Measurements from ENCODE around the gene CADPS. TPM values are rescaled to one million over a fixed set of nuclear protein-coding genes. Genes with fewer than 3 reads are reported as not detected.

CADPS gene
- total and polyA plus RNA-seq, 2 of the 4 experiments (the other 2 are of a cell fraction) = not detected

DNA sequence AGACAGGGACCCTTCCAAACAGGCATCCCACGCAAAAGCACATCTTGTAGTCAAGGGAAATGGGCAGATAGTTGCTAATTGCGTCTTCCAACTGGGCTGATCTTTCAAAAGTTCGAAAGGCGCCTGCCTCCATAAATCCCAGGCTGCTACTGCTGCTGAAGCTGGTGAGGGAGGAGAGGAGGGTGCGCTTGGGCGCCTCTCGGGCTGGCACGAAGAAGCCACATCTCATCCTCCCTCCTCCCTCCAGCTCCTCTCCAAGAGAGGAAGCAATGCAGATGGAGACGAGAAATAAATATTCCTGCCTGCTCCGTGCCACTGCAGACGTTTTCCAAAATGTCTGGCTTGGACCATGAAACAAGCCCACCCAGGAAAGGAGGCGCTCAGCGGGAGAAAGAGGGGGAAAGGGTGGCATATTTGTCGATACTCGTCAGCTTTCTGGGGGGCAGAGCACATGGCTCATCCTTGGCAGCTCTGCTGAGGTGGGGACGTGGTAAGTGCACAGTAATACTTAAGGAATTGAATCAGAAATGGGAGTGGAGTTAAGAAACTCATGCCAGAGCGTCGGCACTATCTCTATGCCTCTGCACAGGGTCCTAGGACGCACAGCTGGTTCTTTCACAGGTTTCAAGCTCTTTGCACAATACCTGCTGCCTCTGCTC is 413.0 kb downstream of the CADPS start:
- H3K4me1 ChIP-seq (ENCODE audit: control insufficient read depth, insufficient read depth, low read length) = no peaks in the 10 kb centered on the region
- no CpG with 5 or more reads among the region's 19 CpGs for WGBS, 2 experiments (ENCODE audit: extremely low coverage in 2 of 2, insufficient read length in 1 of 2)
- no peak overlapping the region for H3K56ac ChIP-seq (ENCODE audit: extremely low read depth, insufficient read depth, low read length)

More for the DNA sequence above, 413.0 kb downstream of the CADPS start:
- ChIA-PET POLR2A (ENCODE audit: unreplicated experiment) (no interaction called here), CTCF (no interaction called here)
- no peak overlapping the region for H2AK9ac ChIP-seq (replicated peaks; ENCODE audit: low read depth, low read length, poor library complexity)
- no peaks in the 10 kb centered on the region for H3K9me1 ChIP-seq (ENCODE audit: insufficient read depth, low read length)
- H2BK15ac ChIP-seq (ENCODE audit: low read depth, low read length) = no peak overlapping the region
- no peaks in the 10 kb centered on the region for H4K20me1 ChIP-seq (ENCODE audit: insufficient read depth, low read length)
- TF ChIP-seq POLR2A (IDR thresholded peaks at IDR 0.05; ENCODE audit: low read depth, low read length) (no peak), RFX5 (IDR thresholded peaks at IDR 0.05; ENCODE audit: low read depth, low read length) (no peak), CEBPB (IDR thresholded peaks at IDR 0.05; ENCODE audit: low read depth, low read length) (no peak), FOS (IDR thresholded peaks at IDR 0.05; ENCODE audit: low read depth, low read length) (no peak), NFE2L2 (IDR thresholded peaks at IDR 0.05; ENCODE audit: low read depth, low read length) (no peak), RAD21 (IDR thresholded peaks at IDR 0.05; ENCODE audit: low read length) (no peak), MAFK (IDR thresholded peaks at IDR 0.05; ENCODE audit: low read depth, low read length) (no peak), MXI1 (IDR thresholded peaks at IDR 0.05; ENCODE audit: borderline replicate concordance, low read depth, low read length) (no peak), MAZ (IDR thresholded peaks at IDR 0.05; ENCODE audit: borderline replicate concordance, low read depth, low read length) (no peak)
- TF ChIP-seq, protein P1, sequence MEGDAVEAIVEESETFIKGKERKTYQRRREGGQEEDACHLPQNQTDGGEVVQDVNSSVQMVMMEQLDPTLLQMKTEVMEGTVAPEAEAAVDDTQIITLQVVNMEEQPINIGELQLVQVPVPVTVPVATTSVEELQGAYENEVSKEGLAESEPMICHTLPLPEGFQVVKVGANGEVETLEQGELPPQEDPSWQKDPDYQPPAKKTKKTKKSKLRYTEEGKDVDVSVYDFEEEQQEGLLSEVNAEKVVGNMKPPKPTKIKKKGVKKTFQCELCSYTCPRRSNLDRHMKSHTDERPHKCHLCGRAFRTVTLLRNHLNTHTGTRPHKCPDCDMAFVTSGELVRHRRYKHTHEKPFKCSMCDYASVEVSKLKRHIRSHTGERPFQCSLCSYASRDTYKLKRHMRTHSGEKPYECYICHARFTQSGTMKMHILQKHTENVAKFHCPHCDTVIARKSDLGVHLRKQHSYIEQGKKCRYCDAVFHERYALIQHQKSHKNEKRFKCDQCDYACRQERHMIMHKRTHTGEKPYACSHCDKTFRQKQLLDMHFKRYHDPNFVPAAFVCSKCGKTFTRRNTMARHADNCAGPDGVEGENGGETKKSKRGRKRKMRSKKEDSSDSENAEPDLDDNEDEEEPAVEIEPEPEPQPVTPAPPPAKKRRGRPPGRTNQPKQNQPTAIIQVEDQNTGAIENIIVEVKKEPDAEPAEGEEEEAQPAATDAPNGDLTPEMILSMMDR (conservative IDR thresholded peaks at IDR 0.05; ENCODE audit: low read depth, low read length) = no peak
- TF ChIP-seq, protein P2, sequence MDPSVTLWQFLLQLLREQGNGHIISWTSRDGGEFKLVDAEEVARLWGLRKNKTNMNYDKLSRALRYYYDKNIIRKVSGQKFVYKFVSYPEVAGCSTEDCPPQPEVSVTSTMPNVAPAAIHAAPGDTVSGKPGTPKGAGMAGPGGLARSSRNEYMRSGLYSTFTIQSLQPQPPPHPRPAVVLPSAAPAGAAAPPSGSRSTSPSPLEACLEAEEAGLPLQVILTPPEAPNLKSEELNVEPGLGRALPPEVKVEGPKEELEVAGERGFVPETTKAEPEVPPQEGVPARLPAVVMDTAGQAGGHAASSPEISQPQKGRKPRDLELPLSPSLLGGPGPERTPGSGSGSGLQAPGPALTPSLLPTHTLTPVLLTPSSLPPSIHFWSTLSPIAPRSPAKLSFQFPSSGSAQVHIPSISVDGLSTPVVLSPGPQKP (IDR thresholded peaks at IDR 0.05; ENCODE audit: borderline replicate concordance, low read depth, low read length) = no peak
- H3K18ac ChIP-seq (ENCODE audit: low read depth, low read length) = no peak overlapping the region
- H3K9me3 ChIP-seq (ENCODE audit: control insufficient read depth, insufficient read depth, low read length) = no peaks in the 10 kb centered on the region
- H3K4ac ChIP-seq (ENCODE audit: low read depth, low read length) = no peak overlapping the region
- H2BK5ac ChIP-seq (ENCODE audit: low read depth, low read length, poor library complexity, severe bottlenecking) = no peak overlapping the region
- no peak overlapping the region for H2BK20ac ChIP-seq (ENCODE audit: low read depth, low read length)
- DNase-seq (no peak), ATAC-seq (ENCODE audit: low read depth) (no peak)
- no peaks in the 10 kb centered on the region for H3K79me1 ChIP-seq (ENCODE audit: low read depth in 1 of 2, low read length in 2 of 2)
- H3K27me3 ChIP-seq (ENCODE audit: control insufficient read depth, insufficient read depth, low read length) = peaks cover 7% of the 10 kb centered on the region; the same call in 1 of the 2 replicates
- H3K9ac ChIP-seq (ENCODE audit: low read depth, low read length) = no peak overlapping the region
- H2BK120ac ChIP-seq (ENCODE audit: low read depth, low read length) = no peak overlapping the region
- no peak overlapping the region for H3K4me2 ChIP-seq (ENCODE audit: low read depth, low read length)
- intact Hi-C loops (cut with micrococcal nuclease) = no loop called here
- no peak overlapping the region for H2AFZ ChIP-seq (replicated peaks; ENCODE audit: low read length, poor library complexity)
- H4K8ac ChIP-seq (ENCODE audit: low read depth in 2 of 2, low read length in 2 of 2) = no peak overlapping the region
- no peak overlapping the region for H3K27ac ChIP-seq (ENCODE audit: insufficient read depth, low read length)
- no TSS peak for BruUV-seq (replicated peaks)
- no peaks in the 10 kb centered on the region for H3K36me3 ChIP-seq (ENCODE audit: control insufficient read depth, insufficient read depth, low read length)
- in situ Hi-C loops (cut with MboI; ENCODE audit: low sequenced_read_pairs) = no loop called here
- no peak overlapping the region for H3K23ac ChIP-seq (ENCODE audit: low read depth, low read length)
- H2AK5ac ChIP-seq (ENCODE audit: low read depth, low read length) = no peak overlapping the region
- H3K4me3 ChIP-seq (ENCODE audit: insufficient read depth, low read depth, low read length) = no peak overlapping the region
- no peak overlapping the region for H3K14ac ChIP-seq (replicated peaks; ENCODE audit: low read depth, low read length)
- no peak overlapping the region for H4K5ac ChIP-seq (ENCODE audit: low read depth, low read length)
- dilution Hi-C loops (cut with HindIII; ENCODE audit: low sequenced_read_pairs, unreplicated experiment) = no loop called here
- H4K91ac ChIP-seq (ENCODE audit: insufficient read depth, low read depth, low read length) = no peak overlapping the region
